Keratinocyte (primary cell): ENCODE measurements around the gene UBE2D1. TPM values are rescaled to one million over a fixed set of nuclear protein-coding genes. Genes with fewer than 3 reads are reported as not detected.

Experiments
- DNase-seq: peaks from one replicate; pipeline ENCODE4 v3.0.0-alpha.2; 2011; ENCODE audit warnings: low read depth, missing footprints, low spot score
- FAIRE-seq: peaks from 2 replicates; lab custom pipeline; 2011; peaks lifted over from hg19 to GRCh38; lab: Jason Lieb, UNC
- H2AFZ ChIP-seq: 2 replicates; pipeline ENCODE4 v1.6.0; 2012; ENCODE audit warnings: low read length, control low read depth, inconsistent platforms; ENCODE audit not compliant: control insufficient read depth
- H3K27ac ChIP-seq: 2 replicates; pipeline ENCODE4 v1.5.1; 2011; ENCODE audit warnings: low read length; ENCODE audit not compliant: control insufficient read depth, insufficient read depth
- H3K27me3 ChIP-seq: 3 replicates; pipeline ENCODE4 v1.6.0; 2011; ENCODE audit warnings: low read length; ENCODE audit not compliant: control insufficient read depth, insufficient read depth; ENCODE audit errors: extremely low read depth
- H3K36me3 ChIP-seq, 2 experiments: 2 replicates in 1 of 2; 3 replicates in 1 of 2; pipeline ENCODE4 v1.5.1; 2011; ENCODE audit warnings: low read length in 2 of 2, mild to moderate bottlenecking in 1 of 2; ENCODE audit not compliant: control insufficient read depth in 2 of 2, insufficient read depth in 2 of 2; ENCODE audit errors: extremely low read depth in 1 of 2
- H3K4me1 ChIP-seq: 3 replicates; pipeline ENCODE4 v1.5.1; 2011; ENCODE audit warnings: low read length; ENCODE audit not compliant: control insufficient read depth, insufficient read depth; ENCODE audit errors: extremely low read depth
- H3K4me2 ChIP-seq: 3 replicates; pipeline ENCODE4 v1.6.0; 2011; ENCODE audit warnings: low read depth, low read length; ENCODE audit not compliant: control insufficient read depth, insufficient read depth; ENCODE audit errors: extremely low read depth
- H3K4me3 ChIP-seq, 3 experiments: fragments of 200-600 bp in 1 of 3; sonication (generic) in 1 of 3; 2 replicates in 2 of 3; 3 replicates in 1 of 3; pipeline ENCODE4 v1.5.1; 2011 to 2016; ENCODE audit warnings: low read length in 3 of 3, mild to moderate bottlenecking in 3 of 3, control low read depth in 2 of 3, inconsistent platforms in 1 of 3, low read depth in 1 of 3, mixed read lengths in 1 of 3, mixed run types in 1 of 3, moderate library complexity in 1 of 3; ENCODE audit not compliant: control insufficient read depth in 2 of 3, insufficient read depth in 2 of 3; ENCODE audit errors: extremely low read depth in 1 of 3
- H3K79me2 ChIP-seq: 2 replicates; pipeline ENCODE4 v1.6.0; 2012; ENCODE audit warnings: low read length; ENCODE audit not compliant: control insufficient read depth, insufficient read depth
- H3K9ac ChIP-seq: 3 replicates; pipeline ENCODE4 v1.6.0; 2011; ENCODE audit warnings: low read length; ENCODE audit not compliant: control insufficient read depth, insufficient read depth; ENCODE audit errors: extremely low read depth
- H3K9me1 ChIP-seq: 3 replicates; pipeline ENCODE4 v1.6.0; 2011; ENCODE audit warnings: low read length; ENCODE audit not compliant: control insufficient read depth, insufficient read depth; ENCODE audit errors: extremely low read depth
- H3K9me3 ChIP-seq: 2 replicates; pipeline ENCODE4 v1.5.1; 2012; ENCODE audit warnings: low read depth, low read length; ENCODE audit not compliant: control insufficient read depth
- H4K20me1 ChIP-seq: 3 replicates; pipeline ENCODE4 v1.6.0; 2011; ENCODE audit warnings: low read length; ENCODE audit not compliant: control insufficient read depth, insufficient read depth; ENCODE audit errors: extremely low read depth
- EZH2 ChIP-seq: IDR thresholded peaks from one replicate; pipeline ENCODE4 v1.6.1; 2012; ENCODE audit warnings: inconsistent platforms, mild to moderate bottlenecking, low read length, moderate library complexity
- dilution Hi-C: fragments of 300-500 bp; cut with MboI; formaldehyde crosslinking; loops from one replicate; pipeline ENCODE4 v1.7.0; 2020; ENCODE audit warnings: low sequenced_read_pairs; ENCODE audit not compliant: extremely low pct_ligation_motif_present
- polyA plus RNA-seq, 5 experiments: library from polyadenylated mRNA; depleted of rRNA in 3 of 5; stranded (reverse) in 3 of 5; stranded (forward) in 1 of 5; unstranded in 1 of 5; fragments of >200 nt; gene quantifications; 1 replicate in 1 of 5; 2 replicates in 3 of 5; 3 replicates in 1 of 5; pipeline versions ENCODE4 v1.2.1 to v1.2.3, GENCODE V29; 2011 to 2012; ENCODE audit warnings: missing spikeins in 2 of 5, low read depth in 1 of 5, low replicate concordance in 1 of 5
- TF ChIP-seq, protein P1 (sequence below), 3 experiments: IDR thresholded peaks in 1 of 3; conservative IDR thresholded peaks in 1 of 3; optimal IDR thresholded peaks in 1 of 3; 2 replicates in 2 of 3; 3 replicates in 1 of 3; pipeline versions ENCODE3 to v1.5.1; 2011; ENCODE audit warnings: low read length in 3 of 3, mild to moderate bottlenecking in 3 of 3, moderate library complexity in 2 of 3, control low read depth in 1 of 3, inconsistent platforms in 1 of 3; ENCODE audit not compliant: insufficient read depth in 2 of 3; ENCODE audit errors: extremely low read depth in 1 of 3

The UBE2D1 gene
- polyA plus RNA-seq, 1 donor (not counting 4 experiments of a cell fraction or from before 2014, with no cell fraction given): 25.4 TPM

DNA sequence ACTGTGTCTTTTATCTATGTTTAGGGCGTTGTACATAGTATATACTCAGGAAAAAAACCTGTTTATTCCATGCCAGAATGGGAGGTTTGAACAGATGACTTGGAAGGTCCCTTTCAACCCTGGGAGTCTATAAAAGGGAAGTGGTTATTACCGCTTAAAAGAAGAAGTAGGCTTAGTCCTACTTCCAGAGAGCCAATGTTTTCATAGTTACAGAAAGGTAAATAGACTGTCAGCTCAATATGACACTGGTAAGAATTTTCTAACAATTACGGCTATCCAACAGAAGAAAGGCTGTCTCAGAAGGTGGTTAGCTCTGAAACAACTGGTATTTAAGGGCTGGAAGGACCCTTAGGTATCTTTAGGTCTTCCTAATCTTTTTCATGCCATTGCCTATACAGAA, 49.3 kb downstream of the UBE2D1 start:
- Histone ChIP-seq H3K4me2 (peak overlapping the region; percentile 71), H3K9me3 (no peaks in the 10 kb centered on the region), H4K20me1 (no peaks in the 10 kb centered on the region), H3K79me2 (peaks cover 33% of the 10 kb centered on the region), H3K9ac (no peak overlapping the region), H3K4me3 (no peak overlapping the region), H3K27me3 (no peaks in the 10 kb centered on the region), H3K9me1 (no peaks in the 10 kb centered on the region), H3K4me1 (peaks cover 17% of the 10 kb centered on the region), H3K27ac (no peak overlapping the region), H2AFZ (no peak overlapping the region), H3K36me3 (peaks cover 1 to 20% of the 10 kb centered on the region in 2 experiments)
- no peak for DNase-seq
- dilution Hi-C loops: no loop called here
- TF ChIP-seq, protein P1, sequence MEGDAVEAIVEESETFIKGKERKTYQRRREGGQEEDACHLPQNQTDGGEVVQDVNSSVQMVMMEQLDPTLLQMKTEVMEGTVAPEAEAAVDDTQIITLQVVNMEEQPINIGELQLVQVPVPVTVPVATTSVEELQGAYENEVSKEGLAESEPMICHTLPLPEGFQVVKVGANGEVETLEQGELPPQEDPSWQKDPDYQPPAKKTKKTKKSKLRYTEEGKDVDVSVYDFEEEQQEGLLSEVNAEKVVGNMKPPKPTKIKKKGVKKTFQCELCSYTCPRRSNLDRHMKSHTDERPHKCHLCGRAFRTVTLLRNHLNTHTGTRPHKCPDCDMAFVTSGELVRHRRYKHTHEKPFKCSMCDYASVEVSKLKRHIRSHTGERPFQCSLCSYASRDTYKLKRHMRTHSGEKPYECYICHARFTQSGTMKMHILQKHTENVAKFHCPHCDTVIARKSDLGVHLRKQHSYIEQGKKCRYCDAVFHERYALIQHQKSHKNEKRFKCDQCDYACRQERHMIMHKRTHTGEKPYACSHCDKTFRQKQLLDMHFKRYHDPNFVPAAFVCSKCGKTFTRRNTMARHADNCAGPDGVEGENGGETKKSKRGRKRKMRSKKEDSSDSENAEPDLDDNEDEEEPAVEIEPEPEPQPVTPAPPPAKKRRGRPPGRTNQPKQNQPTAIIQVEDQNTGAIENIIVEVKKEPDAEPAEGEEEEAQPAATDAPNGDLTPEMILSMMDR (optimal IDR thresholded peaks at IDR 0.05 in 1 of 3, IDR thresholded peaks at IDR 0.05 in 1 of 3, conservative IDR thresholded peaks at IDR 0.05 in 1 of 3; ENCODE audit: extremely low read depth in 1 of 3, insufficient read depth in 2 of 3, low read length in 3 of 3): no peak
- no peak for TF ChIP-seq EZH2
- FAIRE-seq: no peak

DNA sequence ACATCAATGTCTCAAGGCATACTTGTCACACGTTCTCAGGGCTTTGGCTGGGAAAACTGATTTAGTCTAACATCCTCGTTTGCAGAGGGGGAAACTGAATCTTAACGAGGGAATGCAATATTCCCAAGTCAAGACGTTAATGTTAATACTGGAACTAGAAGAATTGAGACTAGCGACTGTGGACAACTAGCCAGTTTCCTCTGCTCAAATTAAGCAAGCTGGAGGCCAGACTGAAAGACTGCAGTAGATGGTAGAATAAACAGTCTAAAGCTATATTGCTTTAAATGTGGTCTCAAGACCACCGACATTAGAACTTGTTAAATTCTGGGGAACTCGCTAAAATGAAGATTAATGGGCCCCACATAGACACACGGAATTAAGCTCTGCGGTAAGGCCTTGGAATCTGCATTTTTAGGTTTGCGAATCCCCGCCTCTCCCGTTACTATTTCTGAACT, 49.8 kb downstream of the UBE2D1 start:
- no peaks in the 10 kb centered on the region for H3K9me3 ChIP-seq
- peaks cover 35% of the 10 kb centered on the region for H3K79me2 ChIP-seq
- peak overlapping the region; percentile 92 for H2AFZ ChIP-seq
- no peak for DNase-seq
- peaks cover 17% of the 10 kb centered on the region for H3K4me1 ChIP-seq
- peaks cover 2 to 25% of the 10 kb centered on the region in 2 experiments for H3K36me3 ChIP-seq
- TF ChIP-seq, protein P1 (optimal IDR thresholded peaks at IDR 0.05 in 1 of 3, IDR thresholded peaks at IDR 0.05 in 1 of 3, conservative IDR thresholded peaks at IDR 0.05 in 1 of 3; ENCODE audit: extremely low read depth in 1 of 3, insufficient read depth in 2 of 3, low read length in 3 of 3): no peak
- TF ChIP-seq EZH2: no peak
- peak overlapping the region; percentile 90 for H3K9ac ChIP-seq
- peak overlapping the region; percentile 91 for H3K27ac ChIP-seq
- no peaks in the 10 kb centered on the region for H4K20me1 ChIP-seq
- H3K27me3 ChIP-seq: no peaks in the 10 kb centered on the region
- peak overlapping the region; percentile 93 to 99 (median 98) for H3K4me3 ChIP-seq
- no peak for FAIRE-seq
- H3K9me1 ChIP-seq: no peaks in the 10 kb centered on the region
- peak overlapping the region; percentile 71 for H3K4me2 ChIP-seq
- dilution Hi-C loops: no loop called here
